ENCODE measurements around the gene NELFE. TPM values are rescaled to one million over a fixed set of nuclear protein-coding genes. Genes with fewer than 3 reads are reported as not detected.
A peak's percentile ranks its signal among the peaks of the same experiment; 100 is the strongest.

The NELFE gene
- total and polyA plus RNA-seq, 2 of the 13 experiments (the other 11 are each of a cell fraction or from before 2014, with no cell fraction given) = 51.3 to 69.8 TPM

DNA sequence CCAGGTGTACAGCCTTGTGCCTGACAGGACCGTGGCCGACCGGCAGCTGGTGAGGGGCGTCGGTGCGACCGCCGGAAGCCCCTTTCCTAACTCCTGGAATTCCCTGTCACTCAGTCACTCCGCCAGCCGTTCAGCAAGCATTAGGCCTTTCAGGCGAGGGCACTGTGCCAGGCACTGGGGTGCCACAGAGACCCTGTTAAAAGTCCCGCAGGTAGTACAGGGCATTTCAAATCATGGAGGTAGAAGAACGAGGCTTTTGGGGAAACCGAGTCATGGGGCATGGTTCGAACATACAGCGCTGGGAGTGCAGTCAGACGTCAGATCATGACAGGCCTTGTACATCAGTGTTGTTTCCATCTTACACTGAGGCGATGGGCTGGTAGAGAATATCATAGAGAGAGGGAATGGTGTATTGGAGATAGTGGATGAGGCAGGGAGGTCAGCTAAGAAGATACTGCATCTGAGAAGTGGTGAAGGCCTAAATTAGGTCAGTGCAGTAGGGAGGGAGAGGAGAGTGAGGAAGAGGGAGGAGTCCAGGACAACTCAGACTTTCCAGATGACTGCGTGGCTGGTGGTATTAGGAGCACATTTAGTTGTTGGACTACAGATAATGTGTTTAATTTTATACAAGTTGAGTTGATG lies 14.1 kb upstream of the NELFE start (continued):
- TF ChIP-seq SMAD9 (CRISPR knock-in tag; IDR thresholded peaks at IDR 0.05) (no peak), ZNF567 (CRISPR knock-in tag; IDR thresholded peaks at IDR 0.05; ENCODE audit: borderline replicate concordance) (no peak), HES4 (CRISPR knock-in tag; IDR thresholded peaks at IDR 0.05; ENCODE audit: borderline replicate concordance) (no peak), ISL2 (CRISPR knock-in tag; IDR thresholded peaks at IDR 0.05) (peak; percentile 1; the same call in 1 of the 2 replicates), TAF15 (IDR thresholded peaks at IDR 0.05; ENCODE audit: low read depth, low read length, poor library complexity, severe bottlenecking) (no peak), SMYD3 (CRISPR knock-in tag; IDR thresholded peaks at IDR 0.05) (no peak), ZBTB42 (CRISPR knock-in tag; IDR thresholded peaks at IDR 0.05) (no peak; the same call in 1 of the 2 replicates), GABPB1 (CRISPR knock-in tag; IDR thresholded peaks at IDR 0.05) (no peak), PHF8 (CRISPR knock-in tag; IDR thresholded peaks at IDR 0.05) (no peak), ESRRA (CRISPR knock-in tag; IDR thresholded peaks at IDR 0.05; ENCODE audit: low read depth) (no peak), HOXD1 (CRISPR knock-in tag; IDR thresholded peaks at IDR 0.05) (0 out of 2 replicates have a peak, but pooled peaks have one; percentile 65), AKAP8 (CRISPR knock-in tag; IDR thresholded peaks at IDR 0.05) (no peak), AGO1 (IDR thresholded peaks at IDR 0.05; ENCODE audit: low read depth, low read length, poor library complexity, severe bottlenecking) (no peak), CAMTA2 (CRISPR knock-in tag; IDR thresholded peaks at IDR 0.05; ENCODE audit: borderline replicate concordance) (no peak), ZNF3 (CRISPR knock-in tag; IDR thresholded peaks at IDR 0.05) (no peak), KLF11 (CRISPR knock-in tag; IDR thresholded peaks at IDR 0.05) (no peak)
- TF ChIP-seq, protein P1, sequence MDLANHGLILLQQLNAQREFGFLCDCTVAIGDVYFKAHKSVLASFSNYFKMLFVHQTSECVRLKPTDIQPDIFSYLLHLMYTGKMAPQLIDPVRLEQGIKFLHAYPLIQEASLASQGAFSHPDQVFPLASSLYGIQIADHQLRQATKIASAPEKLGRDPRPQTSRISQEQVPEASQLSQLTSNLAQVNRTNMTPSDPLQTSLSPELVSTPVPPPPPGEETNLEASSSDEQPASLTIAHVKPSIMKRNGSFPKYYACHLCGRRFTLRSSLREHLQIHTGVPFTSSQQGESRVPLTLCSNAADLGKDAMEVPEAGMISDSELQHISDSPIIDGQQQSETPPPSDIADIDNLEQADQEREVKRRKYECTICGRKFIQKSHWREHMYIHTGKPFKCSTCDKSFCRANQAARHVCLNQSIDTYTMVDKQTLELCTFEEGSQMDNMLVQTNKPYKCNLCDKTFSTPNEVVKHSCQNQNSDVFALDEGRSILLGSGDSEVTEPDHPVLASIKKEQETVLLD (CRISPR knock-in tag; IDR thresholded peaks at IDR 0.05; ENCODE audit: low read depth) = no peak
- TF ChIP-seq, protein P2, sequence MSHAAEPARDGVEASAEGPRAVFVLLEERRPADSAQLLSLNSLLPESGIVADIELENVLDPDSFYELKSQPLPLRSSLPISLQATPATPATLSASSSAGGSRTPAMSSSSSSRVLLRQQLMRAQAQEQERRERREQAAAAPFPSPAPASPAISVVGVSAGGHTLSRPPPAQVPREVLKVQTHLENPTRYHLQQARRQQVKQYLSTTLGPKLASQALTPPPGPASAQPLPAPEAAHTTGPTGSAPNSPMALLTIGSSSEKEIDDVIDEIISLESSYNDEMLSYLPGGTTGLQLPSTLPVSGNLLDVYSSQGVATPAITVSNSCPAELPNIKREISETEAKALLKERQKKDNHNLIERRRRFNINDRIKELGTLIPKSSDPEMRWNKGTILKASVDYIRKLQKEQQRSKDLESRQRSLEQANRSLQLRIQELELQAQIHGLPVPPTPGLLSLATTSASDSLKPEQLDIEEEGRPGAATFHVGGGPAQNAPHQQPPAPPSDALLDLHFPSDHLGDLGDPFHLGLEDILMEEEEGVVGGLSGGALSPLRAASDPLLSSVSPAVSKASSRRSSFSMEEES (CRISPR knock-in tag; IDR thresholded peaks at IDR 0.05) = no peak
- TF ChIP-seq, protein P3, sequence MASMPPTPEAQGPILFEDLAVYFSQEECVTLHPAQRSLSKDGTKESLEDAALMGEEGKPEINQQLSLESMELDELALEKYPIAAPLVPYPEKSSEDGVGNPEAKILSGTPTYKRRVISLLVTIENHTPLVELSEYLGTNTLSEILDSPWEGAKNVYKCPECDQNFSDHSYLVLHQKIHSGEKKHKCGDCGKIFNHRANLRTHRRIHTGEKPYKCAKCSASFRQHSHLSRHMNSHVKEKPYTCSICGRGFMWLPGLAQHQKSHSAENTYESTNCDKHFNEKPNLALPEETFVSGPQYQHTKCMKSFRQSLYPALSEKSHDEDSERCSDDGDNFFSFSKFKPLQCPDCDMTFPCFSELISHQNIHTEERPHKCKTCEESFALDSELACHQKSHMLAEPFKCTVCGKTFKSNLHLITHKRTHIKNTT (CRISPR knock-in tag; IDR thresholded peaks at IDR 0.05) = no peak
- TF ChIP-seq, protein P4, sequence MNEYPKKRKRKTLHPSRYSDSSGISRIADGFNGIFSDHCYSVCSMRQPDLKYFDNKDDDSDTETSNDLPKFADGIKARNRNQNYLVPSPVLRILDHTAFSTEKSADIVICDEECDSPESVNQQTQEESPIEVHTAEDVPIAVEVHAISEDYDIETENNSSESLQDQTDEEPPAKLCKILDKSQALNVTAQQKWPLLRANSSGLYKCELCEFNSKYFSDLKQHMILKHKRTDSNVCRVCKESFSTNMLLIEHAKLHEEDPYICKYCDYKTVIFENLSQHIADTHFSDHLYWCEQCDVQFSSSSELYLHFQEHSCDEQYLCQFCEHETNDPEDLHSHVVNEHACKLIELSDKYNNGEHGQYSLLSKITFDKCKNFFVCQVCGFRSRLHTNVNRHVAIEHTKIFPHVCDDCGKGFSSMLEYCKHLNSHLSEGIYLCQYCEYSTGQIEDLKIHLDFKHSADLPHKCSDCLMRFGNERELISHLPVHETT (CRISPR knock-in tag; conservative IDR thresholded peaks at IDR 0.05) = no peak
- TF ChIP-seq, protein P5, sequence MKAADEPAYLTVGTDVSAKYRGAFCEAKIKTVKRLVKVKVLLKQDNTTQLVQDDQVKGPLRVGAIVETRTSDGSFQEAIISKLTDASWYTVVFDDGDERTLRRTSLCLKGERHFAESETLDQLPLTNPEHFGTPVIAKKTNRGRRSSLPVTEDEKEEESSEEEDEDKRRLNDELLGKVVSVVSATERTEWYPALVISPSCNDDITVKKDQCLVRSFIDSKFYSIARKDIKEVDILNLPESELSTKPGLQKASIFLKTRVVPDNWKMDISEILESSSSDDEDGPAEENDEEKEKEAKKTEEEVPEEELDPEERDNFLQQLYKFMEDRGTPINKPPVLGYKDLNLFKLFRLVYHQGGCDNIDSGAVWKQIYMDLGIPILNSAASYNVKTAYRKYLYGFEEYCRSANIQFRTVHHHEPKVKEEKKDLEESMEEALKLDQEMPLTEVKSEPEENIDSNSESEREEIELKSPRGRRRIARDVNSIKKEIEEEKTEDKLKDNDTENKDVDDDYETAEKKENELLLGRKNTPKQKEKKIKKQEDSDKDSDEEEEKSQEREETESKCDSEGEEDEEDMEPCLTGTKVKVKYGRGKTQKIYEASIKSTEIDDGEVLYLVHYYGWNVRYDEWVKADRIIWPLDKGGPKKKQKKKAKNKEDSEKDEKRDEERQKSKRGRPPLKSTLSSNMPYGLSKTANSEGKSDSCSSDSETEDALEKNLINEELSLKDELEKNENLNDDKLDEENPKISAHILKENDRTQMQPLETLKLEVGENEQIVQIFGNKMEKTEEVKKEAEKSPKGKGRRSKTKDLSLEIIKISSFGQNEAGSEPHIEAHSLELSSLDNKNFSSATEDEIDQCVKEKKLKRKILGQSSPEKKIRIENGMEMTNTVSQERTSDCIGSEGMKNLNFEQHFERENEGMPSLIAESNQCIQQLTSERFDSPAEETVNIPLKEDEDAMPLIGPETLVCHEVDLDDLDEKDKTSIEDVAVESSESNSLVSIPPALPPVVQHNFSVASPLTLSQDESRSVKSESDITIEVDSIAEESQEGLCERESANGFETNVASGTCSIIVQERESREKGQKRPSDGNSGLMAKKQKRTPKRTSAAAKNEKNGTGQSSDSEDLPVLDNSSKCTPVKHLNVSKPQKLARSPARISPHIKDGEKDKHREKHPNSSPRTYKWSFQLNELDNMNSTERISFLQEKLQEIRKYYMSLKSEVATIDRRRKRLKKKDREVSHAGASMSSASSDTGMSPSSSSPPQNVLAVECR (CRISPR knock-in tag; IDR thresholded peaks at IDR 0.05; ENCODE audit: borderline replicate concordance) = no peak
